ENCODE results near the gene YPEL3. TPM values are rescaled to one million over a fixed set of nuclear protein-coding genes. Genes with fewer than 3 reads are reported as not detected.

YPEL3 gene
- total RNA-seq, 1 donor from 2014 or later = 9.6 TPM

- no peak for TF ChIP-seq CTCF (conservative IDR thresholded peaks at IDR 0.05)
- H3K4me3 Mint-ChIP-seq = no peak overlapping the region
- no peak for DNase-seq (ENCODE audit: low read depth, low spot score)
- H3K9me3 Mint-ChIP-seq = no peaks in the 10 kb centered on the region
- no peaks in the 10 kb centered on the region for H3K36me3 Mint-ChIP-seq (ENCODE audit: low read depth)
- no peak overlapping the region for H3K27ac Mint-ChIP-seq (ENCODE audit: unreplicated experiment)
- H3K4me1 Mint-ChIP-seq = peaks cover under 1% of the 10 kb centered on the region
- no peaks in the 10 kb centered on the region for H3K27me3 Mint-ChIP-seq (ENCODE audit: low read depth)
These were observed 46.8 kb upstream of the YPEL3 start for GRCh38 chr16:30142672-30143346.

DNA sequence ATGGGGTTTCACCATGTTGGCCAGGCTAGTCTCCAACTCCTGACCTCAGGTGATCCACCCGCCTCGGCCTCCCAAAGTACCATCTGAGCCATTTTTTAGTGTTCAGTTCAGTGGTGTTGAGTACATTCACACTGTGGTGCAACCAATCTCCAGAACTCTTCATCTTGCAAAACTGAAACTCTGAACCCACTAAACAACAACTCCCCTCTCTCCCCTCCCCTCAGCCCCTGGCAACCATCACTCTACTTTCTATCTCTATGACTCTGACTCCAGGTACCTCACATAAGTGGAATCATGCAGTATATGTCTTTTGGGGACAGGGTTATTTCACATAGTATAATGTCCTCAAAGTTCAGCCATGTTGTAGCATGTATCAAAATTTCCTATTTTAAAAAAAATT is 45.7 kb upstream of the YPEL3 start:
- Mint-ChIP-seq H3K4me3 (no peak overlapping the region), H3K27ac (ENCODE audit: unreplicated experiment) (no peak overlapping the region), H3K36me3 (ENCODE audit: low read depth) (no peaks in the 10 kb centered on the region), H3K9me3 (no peaks in the 10 kb centered on the region), H3K4me1 (peaks cover 8% of the 10 kb centered on the region), H3K27me3 (ENCODE audit: low read depth) (no peaks in the 10 kb centered on the region)
- no peak for DNase-seq (ENCODE audit: low read depth, low spot score)
- no peak for TF ChIP-seq CTCF (conservative IDR thresholded peaks at IDR 0.05)

DNA sequence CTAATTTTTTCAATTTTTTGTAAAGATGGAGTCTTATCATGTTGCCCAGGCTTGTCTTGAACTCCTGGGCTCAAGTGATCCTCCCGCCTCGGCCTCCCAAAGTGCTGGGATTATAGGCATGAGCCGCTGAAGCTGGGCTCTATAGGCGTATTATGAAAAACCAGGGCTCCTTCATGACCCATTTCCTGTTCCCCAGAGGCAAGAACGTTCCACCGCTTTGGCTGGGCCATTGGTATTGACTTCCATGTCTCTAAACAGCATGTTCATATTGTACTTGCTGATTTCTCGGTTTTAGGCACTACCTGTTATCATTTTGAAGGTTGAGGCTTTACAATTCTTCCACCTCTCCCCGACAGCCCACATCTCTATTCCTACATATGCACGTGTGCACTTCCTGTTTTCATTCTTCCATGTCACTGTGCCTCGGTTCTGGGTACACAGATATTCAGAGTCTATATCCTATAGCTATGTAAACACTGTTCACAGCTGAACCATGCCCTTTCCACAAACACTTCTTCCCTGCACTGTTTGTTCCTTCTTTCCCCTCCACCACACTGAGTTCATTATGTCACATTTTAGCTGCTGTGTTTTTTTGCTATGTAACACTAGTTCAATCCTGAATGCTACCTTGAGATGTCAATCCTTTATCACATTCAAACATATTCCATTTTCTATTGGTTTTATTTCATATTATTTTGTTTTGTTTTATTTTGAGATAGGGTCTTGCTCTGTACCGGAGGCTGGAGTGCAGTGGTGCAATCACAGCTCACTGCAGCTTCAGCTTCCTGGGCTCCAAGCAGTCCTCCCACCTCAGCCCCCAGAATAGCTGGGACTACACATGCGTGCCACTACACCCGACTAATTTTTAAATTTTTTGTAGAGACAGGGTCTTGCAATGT is 43.8 kb upstream of the YPEL3 start:
- no peak for TF ChIP-seq CTCF (conservative IDR thresholded peaks at IDR 0.05)
- Mint-ChIP-seq H3K9me3 (no peaks in the 10 kb centered on the region), H3K27ac (ENCODE audit: unreplicated experiment) (no peak overlapping the region), H3K36me3 (ENCODE audit: low read depth) (no peaks in the 10 kb centered on the region), H3K4me3 (no peak overlapping the region), H3K27me3 (ENCODE audit: low read depth) (no peaks in the 10 kb centered on the region), H3K4me1 (peaks cover 8% of the 10 kb centered on the region)
- DNase-seq (ENCODE audit: low read depth, low spot score) = no peak

DNA sequence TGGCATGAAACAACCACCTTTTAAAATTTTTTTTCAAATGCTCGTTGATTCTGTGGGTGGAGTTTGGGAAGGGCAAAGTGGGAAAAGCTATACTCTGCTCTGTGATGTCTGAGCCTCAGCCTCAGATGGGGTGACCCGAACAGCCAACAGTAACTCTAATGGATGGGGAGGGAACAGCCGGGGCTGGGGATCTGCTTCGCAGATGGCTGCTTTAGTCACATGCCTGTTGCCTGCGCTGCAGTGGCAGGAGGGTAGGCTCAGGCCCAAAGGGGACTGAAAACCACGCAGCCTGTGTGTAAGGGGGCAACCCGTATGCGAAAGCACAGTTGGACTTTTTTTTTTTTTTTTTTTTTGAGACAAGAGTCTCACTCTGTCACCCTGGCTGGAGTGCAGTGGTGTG is 41.9 kb upstream of the YPEL3 start:
- no peak overlapping the region for H3K27ac Mint-ChIP-seq (ENCODE audit: unreplicated experiment)

More for the DNA sequence above, 41.9 kb upstream of the YPEL3 start:
- no peak for TF ChIP-seq CTCF (conservative IDR thresholded peaks at IDR 0.05)
- Mint-ChIP-seq H3K36me3 (ENCODE audit: low read depth) (no peaks in the 10 kb centered on the region), H3K4me3 (no peak overlapping the region), H3K9me3 (peaks cover 2% of the 10 kb centered on the region), H3K4me1 (peaks cover 8% of the 10 kb centered on the region), H3K27me3 (ENCODE audit: low read depth) (no peaks in the 10 kb centered on the region)
- no peak for DNase-seq (ENCODE audit: low read depth, low spot score)
